NCI-H2107 treated with DMSO at 0.1 percent for 48 hours (cell line): ENCODE data around the gene SIRPA.

Source experiments
- DNase-seq: peaks from one replicate; lab custom pipeline; 2025; ENCODE audit not compliant: unreplicated experiment; lab: John Stamatoyannopoulos, UW

Gene SIRPA

GRCh38 chr20:1870323-1870722 is 24.9 kb upstream of the SIRPA start:
- DNase-seq, result no peak

- no peak for DNase-seq
Observed at GRCh38 chr20:1870792-1871550, 24.2 kb upstream of the SIRPA start.

- DNase-seq, result no peak
Observed at GRCh38 chr20:1871807-1872458, 23.3 kb upstream of the SIRPA start.

GRCh38 chr20:1872459-1873097 is 22.6 kb upstream of the SIRPA start:
- no peak for DNase-seq

- no peak for DNase-seq
Observed at GRCh38 chr20:1874450-1875182, 20.6 kb upstream of the SIRPA start.

GRCh38 chr20:1875183-1875554 is 20.0 kb upstream of the SIRPA start:
- DNase-seq, result no peak

GRCh38 chr20:1875762-1876161 is 19.4 kb upstream of the SIRPA start:
- no peak for DNase-seq

- no peak for DNase-seq
Observed at GRCh38 chr20:1876217-1876921, 18.8 kb upstream of the SIRPA start.

GRCh38 chr20:1876975-1877608 is 18.1 kb upstream of the SIRPA start:
- DNase-seq, result no peak

GRCh38 chr20:1877609-1878200 is 17.5 kb upstream of the SIRPA start:
- no peak for DNase-seq

GRCh38 chr20:1879369-1879768 is 15.8 kb upstream of the SIRPA start:
- DNase-seq, result no peak

GRCh38 chr20:1879934-1880333 is 15.3 kb upstream of the SIRPA start:
- DNase-seq, result no peak

GRCh38 chr20:1880529-1881239 is 14.5 kb upstream of the SIRPA start:
- no peak for DNase-seq

GRCh38 chr20:1881240-1881835 is 13.9 kb upstream of the SIRPA start:
- no peak for DNase-seq

- DNase-seq, result no peak
Observed at GRCh38 chr20:1882026-1882425, 13.2 kb upstream of the SIRPA start.

- DNase-seq, result no peak
Observed at GRCh38 chr20:1883986-1884385, 11.2 kb upstream of the SIRPA start.

GRCh38 chr20:1885254-1885653 is 10.0 kb upstream of the SIRPA start:
- no peak for DNase-seq

GRCh38 chr20:1885940-1886693 is 9.1 kb upstream of the SIRPA start:
- no peak for DNase-seq
